Activated CD8-positive, alpha-beta memory T cell treated with anti-CD3 and anti-CD28 coated beads, Interleukin-2, amount 50 U/mL, for 1 hour (primary cell): Measurements from ENCODE around the gene ALPK3.

ENCODE experiments used
- DNase-seq: peaks from one replicate; pipeline ENCODE4 v3.0.0-alpha.2; 2020; ENCODE audit errors: extremely low read depth

ALPK3 gene

GRCh38 chr15:84922530-84922929 is 105.4 kb downstream of the ALPK3 start:
- DNase-seq: no peak
